Activated CD4-positive, alpha-beta T cell treated with anti-CD3 and anti-CD28 coated beads for 1 hour (primary cell): ENCODE measurements around the gene ESRRB.

ENCODE experiments used
- DNase-seq: peaks from one replicate; pipeline ENCODE4 v3.0.0-alpha.2; 2020

ESRRB gene

GRCh38 chr14:76352639-76353281, 23.2 kb upstream of the ESRRB start:
- DNase-seq, result peak; percentile 20

DNA sequence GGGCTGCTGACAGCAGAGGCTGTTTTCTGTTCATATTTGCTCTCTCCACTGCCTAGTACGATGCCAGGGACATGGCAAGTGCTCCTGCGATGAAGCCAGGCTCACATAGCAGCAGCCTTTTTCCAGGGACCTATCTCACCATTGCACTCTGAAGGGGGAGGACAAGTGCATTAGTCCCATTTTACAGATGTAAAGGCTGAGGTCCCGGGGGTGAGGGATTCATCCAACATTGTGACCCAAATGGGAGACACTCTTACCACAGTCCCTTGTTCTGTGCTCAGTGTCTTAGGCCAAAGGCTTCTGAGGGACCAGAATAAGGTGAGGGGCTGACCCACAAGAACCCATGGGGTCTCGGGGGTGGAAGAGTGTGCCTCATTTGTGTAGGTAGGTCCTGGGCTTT, 21.6 kb upstream of the ESRRB start:
- no peak for DNase-seq

DNA sequence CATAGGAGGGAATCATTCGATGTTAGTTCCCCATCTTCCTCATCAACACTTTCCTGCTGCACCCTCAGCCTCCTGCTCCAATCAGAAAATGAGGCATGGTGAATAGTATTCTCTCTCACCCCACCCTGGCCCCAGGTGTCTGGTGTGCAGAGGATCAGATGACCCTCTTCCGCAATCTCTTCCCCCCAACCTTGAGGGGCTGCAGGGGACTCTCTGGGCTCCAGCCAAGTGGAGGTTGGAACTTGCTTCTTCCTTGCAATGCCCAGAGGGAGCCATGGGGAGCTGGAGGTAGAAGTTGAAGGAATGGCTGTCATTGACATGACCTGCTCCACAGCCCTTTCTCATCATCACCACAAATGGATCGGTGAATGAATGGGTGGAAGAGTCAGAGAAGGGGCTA, 20.2 kb upstream of the ESRRB start:
- no peak for DNase-seq

- DNase-seq, result no peak
Measured at GRCh38 chr14:76371066-76371465, 4.9 kb upstream of the ESRRB start.

DNA sequence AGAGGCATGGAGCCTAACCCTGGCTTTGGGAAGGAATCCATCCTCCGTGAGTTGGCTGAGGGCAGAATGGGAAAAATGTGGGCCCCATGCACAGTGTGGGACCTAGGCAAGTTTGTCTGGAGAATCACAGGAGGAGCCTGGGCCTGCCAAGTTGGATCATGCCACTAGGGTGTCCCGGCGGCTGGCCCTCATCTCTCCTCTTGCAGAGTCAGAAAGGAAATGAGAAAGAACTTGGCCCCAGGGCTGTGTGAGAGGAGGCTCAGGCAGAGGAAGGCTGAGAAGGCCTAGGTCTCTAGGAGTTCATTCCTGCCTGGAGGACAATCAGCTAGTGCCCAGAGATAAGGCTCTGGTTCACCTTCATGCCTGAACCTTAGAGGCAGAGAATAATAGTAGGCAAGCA, 2.5 kb upstream of the ESRRB start:
- no peak for DNase-seq

DNA sequence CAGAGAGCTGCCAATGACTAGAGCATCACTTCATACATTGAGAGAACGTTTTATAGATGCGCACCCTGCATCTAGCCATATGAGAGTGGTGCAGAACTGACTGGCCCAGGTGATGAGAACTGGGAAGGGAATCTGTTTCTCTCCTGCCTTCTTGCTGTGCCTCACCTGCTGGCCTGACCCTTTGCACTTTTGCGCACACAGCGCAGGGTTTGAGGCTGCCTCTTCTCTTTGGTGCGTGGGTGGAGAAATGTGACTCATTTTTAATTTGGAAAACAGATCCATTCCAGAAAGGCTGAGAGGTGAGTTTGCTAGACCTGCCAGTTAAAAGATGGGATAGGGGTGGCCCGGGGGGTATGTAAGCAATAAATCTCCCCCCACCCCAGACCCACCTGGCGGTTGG, 453 bp upstream of the ESRRB start:
- DNase-seq, result no peak

DNA sequence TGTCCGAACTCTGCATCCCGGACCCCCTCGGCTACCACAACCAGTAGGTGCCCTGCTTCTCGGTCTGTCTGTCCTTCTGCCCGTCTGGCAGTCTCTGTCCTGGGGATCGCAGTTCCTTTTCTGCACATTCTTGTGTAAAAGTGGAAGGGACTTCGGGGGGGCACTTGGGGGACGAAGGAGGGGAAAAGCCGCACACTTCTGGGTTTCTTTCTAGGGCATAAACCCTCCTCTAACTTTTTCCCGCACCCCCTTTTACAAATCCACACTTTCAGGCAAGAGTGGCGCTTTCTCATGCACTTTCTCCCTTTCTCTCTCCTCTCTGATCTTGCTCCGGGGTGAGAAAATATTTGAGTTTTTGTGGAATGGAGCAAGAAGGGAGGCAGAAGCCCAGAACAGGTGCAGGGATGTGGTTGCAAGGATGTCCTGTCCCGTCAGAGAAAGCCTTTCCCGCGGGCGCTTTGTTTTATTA, 506 bp downstream of the ESRRB start:
- DNase-seq, result no peak

DNA sequence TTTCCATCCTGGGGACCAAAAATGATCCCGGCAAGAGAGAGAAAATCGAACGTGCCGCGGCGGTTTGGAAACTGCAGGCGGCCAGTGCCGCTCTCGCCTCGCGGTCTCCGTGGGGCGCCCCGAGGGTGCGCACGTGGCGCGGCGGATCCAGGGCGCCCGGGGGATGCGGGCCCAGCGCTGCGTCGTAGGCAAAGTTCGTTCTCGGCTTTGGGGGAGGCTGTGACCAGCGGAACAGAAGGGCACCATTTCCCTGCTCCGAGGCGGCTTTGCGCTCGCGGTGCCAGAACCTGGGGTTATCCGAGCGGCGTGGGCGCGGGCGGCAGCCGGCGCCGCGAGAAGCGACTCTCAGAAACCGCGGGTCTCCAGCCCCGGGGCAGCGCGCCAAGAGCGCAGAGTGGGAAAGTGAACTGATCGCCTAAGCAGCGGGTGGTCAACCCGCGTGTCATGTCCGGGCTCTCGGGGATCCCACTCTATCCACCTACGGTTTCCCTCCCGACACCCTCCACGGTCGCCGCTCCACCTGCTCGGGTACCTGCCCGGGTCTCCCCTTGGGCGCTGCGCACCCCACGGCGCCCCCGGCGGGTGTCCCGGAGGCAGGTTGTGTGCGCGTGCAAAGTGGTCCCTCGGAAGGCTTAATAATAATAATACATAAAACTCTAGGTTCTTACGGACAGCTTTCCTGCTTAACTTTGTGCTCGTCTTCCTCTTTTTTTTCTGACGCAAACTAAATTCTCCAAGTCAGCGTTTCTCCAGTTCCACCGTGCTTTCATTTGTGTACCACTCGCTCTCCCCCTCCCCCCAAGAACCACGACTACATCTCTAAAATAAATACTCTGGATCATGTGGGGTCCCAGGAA, 1.2 kb downstream of the ESRRB start:
- no peak for DNase-seq

- DNase-seq, result no peak
Measured at GRCh38 chr14:76377735-76378074, 1.8 kb downstream of the ESRRB start.

DNA sequence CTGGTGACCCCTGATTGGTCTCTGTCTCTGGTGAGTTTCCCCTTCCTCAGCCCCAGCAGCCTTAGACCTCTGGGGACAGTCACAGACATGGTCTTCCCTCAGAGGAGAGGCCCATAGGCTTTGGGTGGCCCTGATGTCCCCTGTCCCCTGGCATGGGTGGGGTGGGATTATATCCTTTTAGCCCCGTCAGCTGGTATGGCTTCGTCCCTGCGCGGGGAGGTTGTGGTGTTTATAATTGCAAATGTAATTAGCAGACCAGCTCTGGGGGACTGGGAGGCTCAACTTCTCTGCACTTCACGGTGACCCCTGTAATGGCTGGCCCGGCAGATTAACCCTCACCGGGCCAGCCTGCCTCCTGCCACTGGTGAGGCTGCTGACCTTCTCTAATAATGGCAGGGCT, 5.1 kb downstream of the ESRRB start:
- no peak for DNase-seq

- DNase-seq, result no peak
Measured at GRCh38 chr14:76381817-76382494, 6.0 kb downstream of the ESRRB start.

- DNase-seq, result no peak
Measured at GRCh38 chr14:76382495-76382832, 6.5 kb downstream of the ESRRB start.

DNA sequence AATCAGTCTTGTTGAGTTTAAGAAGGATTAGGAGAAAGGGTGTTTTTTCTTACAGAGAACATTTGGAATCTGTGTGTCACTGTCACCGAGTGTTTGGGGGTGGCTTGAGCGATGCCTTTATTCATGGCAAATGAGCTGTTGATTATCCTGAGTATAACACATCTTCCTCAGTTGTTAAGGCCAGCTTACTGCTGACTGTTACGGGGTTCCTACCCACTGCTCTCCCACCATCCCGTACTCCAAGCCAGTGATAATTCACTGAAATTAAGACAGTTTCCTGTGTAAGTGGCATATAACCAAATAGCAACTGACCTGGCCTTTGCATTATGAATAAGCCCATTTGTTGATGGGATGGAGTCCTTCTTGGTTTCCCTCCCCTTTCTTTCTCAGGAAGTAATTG, 9.5 kb downstream of the ESRRB start:
- no peak for DNase-seq

- DNase-seq, result peak; percentile 17
Measured at GRCh38 chr14:76386944-76387782, 11.2 kb downstream of the ESRRB start.

GRCh38 chr14:76389841-76390240, 13.9 kb downstream of the ESRRB start:
- DNase-seq, result no peak

DNA sequence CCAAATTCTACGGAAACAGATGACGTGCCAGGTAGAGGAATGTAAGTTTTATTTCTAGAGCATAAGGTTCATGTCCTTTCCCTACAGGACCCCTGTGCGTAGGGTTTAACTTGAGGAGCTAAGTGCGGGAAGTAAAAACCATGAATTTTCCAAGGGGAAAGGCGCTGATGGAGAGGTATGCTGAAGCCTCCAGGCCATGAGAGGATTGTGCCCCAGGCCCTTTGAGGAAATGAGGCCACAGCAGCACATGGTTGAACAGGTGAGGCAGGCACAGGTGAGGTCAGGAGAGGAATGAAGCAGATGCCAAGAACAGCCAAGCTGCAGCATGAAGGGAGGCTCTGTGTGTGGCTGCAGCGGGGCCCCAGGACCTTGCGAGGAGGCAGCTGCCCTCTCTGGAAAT, 14.7 kb downstream of the ESRRB start:
- no peak for DNase-seq

DNA sequence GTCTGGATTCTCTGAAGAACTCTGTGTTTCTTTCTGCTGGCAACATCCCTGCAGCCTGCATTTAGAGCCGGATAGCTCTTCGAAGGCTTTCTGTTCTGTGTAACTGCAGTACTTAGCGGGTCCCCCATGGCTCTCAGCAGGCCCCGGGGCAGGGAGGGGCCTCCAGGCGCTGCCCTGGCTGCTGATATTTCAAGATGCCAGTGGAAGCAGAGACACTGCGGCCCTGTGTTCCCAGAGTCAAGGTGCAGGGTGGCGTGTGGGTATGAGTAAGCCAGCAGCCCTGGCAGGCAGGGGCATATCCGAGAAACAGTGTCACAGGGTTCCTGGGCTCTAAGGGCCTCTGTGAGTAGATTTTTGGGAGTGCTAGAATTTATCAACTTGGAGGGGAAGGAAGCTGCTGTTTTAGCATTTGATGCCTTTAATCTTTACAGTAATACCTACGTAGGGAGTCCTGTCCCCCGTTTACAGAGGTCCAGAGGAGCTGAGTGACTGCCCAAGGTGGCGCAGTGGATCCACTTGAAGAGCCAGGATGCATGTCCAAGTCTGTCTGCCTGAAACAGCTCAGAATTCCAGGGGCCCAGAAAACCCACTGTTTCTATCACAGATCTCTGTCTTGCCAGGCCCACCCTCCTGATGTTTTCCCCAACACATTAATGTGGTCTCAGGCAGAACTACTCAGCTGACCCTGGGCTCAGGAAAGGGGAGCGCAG, 16.2 kb downstream of the ESRRB start:
- DNase-seq, result no peak

GRCh38 chr14:76394569-76394968, 18.6 kb downstream of the ESRRB start:
- no peak for DNase-seq

- DNase-seq, result no peak
Measured at GRCh38 chr14:76395161-76395560, 19.2 kb downstream of the ESRRB start.

DNA sequence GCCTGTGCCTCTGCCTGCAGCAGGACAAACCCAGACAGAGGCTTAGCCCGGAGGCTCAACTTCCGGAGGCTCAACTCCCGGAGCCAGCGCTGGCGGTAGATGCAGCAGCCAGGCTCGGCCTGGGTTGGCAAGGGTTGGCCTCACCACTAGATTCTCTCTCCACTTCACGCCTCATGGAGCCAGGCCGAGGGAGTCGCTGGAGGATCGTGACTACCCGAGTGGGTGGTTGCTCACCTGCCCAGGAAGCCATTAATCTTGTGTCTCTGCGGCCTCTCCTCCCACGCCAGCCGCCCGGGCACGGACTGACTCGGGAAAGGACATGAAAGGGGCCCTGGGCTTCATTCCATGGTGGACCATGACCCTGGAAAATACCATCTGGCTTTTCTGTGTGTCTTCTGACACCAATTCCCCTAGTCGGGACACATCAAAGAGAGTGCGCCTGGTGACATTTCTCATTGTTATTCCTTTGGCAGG, 20.8 kb downstream of the ESRRB start:
- no peak for DNase-seq

GRCh38 chr14:76405627-76406026, 29.7 kb downstream of the ESRRB start:
- DNase-seq, result no peak

- no peak for DNase-seq
Measured at GRCh38 chr14:76407449-76408150, 31.7 kb downstream of the ESRRB start.
